GM19239 (cell line): ENCODE data around the gene CCDC102A.
"Not testable (repeated sequence)": the region's sequence is repeated elsewhere in the genome, so short reads cannot be mapped to it uniquely, and the experiment has no call there.

Experiments used
- DNase-seq: peaks from one replicate; pipeline ENCODE4 v3.0.0; 2011; ENCODE audit warnings: low spot score; ENCODE audit not compliant: insufficient read length
- FAIRE-seq: peaks from 2 replicates; lab custom pipeline; 2011; peaks lifted over from hg19 to GRCh38; lab: Jason Lieb, UNC

The CCDC102A gene

GRCh38 chr16:57536306-57537193, at the start of gene CCDC102A:
Gene CCDC102A (minus strand): TSS chr16:57536571. CDS start chr16:57529177, 7,394 bp downstream.
- DNase-seq (no peak), FAIRE-seq (no peak)

GRCh38 chr16:57585051-57585687, 48.8 kb upstream of the CCDC102A start:
- no peak for DNase-seq
- no peak for FAIRE-seq

GRCh38 chr16:57579361-57579665, 42.9 kb upstream of the CCDC102A start:
- DNase-seq = no peak
- no peak for FAIRE-seq

- DNase-seq = no peak
- no peak for FAIRE-seq
These were observed 42.4 kb upstream of the CCDC102A start for GRCh38 chr16:57578521-57579360.

- FAIRE-seq = no peak
- DNase-seq = no peak
These were observed 41.4 kb upstream of the CCDC102A start for GRCh38 chr16:57577691-57578224.

- no peak for FAIRE-seq
- DNase-seq = no peak
These were observed 40.8 kb upstream of the CCDC102A start for GRCh38 chr16:57577214-57577613.

GRCh38 chr16:57576429-57576870, 40.1 kb upstream of the CCDC102A start:
- DNase-seq (peak; percentile 68), FAIRE-seq (peak; percentile 99)

- FAIRE-seq (no peak), DNase-seq (no peak)
These were observed 39.3 kb upstream of the CCDC102A start for GRCh38 chr16:57575468-57576277.

GRCh38 chr16:57574646-57575467, 38.5 kb upstream of the CCDC102A start:
- FAIRE-seq (no peak), DNase-seq (no peak)

- DNase-seq (no peak), FAIRE-seq (no peak)
These were observed 37.7 kb upstream of the CCDC102A start for GRCh38 chr16:57574086-57574485.

GRCh38 chr16:57572978-57573728, 36.8 kb upstream of the CCDC102A start:
- no peak for DNase-seq
- no peak for FAIRE-seq

GRCh38 chr16:57571098-57571497, 34.7 kb upstream of the CCDC102A start:
- DNase-seq = no peak
- FAIRE-seq = no peak

- DNase-seq (no peak), FAIRE-seq (no peak)
These were observed 34.1 kb upstream of the CCDC102A start for GRCh38 chr16:57570301-57571070.

GRCh38 chr16:57569306-57569946, 33.1 kb upstream of the CCDC102A start:
- DNase-seq (no peak), FAIRE-seq (no peak)

- not testable (repeated sequence) for DNase-seq, FAIRE-seq
These were observed 32.4 kb upstream of the CCDC102A start for GRCh38 chr16:57568772-57569171.

- no peak for FAIRE-seq
These were observed 31.9 kb upstream of the CCDC102A start for GRCh38 chr16:57568173-57568678.

GRCh38 chr16:57567691-57568090, 31.3 kb upstream of the CCDC102A start:
- FAIRE-seq (no peak), DNase-seq (no peak)

More at GRCh38 chr16:57568173-57568678, 31.9 kb upstream of the CCDC102A start:
- DNase-seq = no peak
